DMS153 (cell line): ENCODE data around the gene CWH43.
"Not testable (repeated sequence)": the region's sequence is repeated elsewhere in the genome, so short reads cannot be mapped to it uniquely, and the experiment has no call there.

Experiments
- DNase-seq: peaks from one replicate; lab custom pipeline; 2025; lab: John Stamatoyannopoulos, UW

CWH43 gene

DNA sequence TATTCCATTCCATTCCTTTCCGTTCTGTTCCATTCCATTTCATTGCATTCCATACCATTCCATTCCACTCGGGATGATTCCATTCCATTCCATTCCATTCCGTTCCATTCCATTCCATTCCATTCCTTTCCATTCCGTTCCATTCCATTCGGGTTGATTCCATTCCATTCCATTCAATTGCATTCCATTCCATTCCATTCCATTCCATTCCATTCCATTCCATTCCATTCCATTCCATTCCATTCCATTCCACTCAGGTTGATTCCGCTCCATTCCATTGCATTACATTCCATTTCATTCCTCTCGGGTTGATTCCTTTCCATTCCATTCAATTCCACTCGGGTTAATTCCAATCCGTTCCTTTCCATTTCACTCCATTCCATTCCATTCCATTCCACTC, 111.0 kb downstream of the CWH43 start:
- not testable (repeated sequence) for DNase-seq

DNA sequence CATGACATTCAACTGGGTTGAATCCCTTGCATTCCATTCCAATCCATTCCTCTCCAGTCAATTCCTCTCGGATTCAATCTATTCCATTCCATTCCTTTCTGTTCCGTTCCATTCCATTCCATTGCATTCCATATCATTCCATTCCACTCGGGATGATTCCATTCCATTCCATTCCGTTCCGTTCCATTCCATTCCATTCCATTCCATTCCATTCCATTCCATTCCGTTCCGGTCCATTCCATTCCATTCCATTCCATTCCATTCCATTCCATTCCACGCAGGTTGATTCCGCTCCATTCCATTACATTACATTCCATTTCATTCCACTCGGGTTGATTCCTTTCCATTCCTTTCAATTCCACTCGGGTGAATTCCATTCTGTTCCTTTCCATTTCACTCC, 111.4 kb downstream of the CWH43 start:
- not testable (repeated sequence) for DNase-seq

DNA sequence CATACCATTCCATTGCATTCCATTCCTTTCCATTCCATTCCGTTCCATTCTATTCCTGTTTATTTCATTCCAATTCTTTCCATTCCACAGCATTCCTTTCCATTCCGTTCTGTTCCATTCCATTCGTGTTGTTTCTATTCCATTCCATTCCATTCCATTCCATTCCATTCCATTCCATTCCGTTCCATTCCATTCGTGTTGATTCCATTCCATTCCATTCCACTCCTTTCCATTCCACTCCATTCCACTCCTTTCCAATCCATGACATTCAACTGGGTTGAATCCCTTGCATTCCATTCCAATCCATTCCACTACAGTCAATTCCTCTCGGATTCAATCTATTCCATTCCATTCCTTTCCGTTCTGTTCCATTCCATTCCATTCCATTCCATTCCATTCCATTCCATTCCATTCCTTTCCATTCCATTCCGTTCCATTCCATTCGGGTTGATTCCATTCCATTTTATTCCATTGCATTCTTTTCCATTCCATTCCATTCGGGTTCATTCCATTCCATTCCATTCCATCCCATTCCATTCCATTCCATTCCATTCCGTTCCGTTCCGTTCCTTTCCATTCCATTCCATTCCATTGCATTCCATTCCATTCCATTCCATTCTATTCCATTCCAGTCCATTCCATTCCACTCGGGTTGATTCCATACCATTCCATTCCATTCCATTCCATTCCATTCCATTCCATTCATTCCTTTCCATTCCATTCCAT, 112.1 kb downstream of the CWH43 start:
- not testable (repeated sequence) for DNase-seq

DNA sequence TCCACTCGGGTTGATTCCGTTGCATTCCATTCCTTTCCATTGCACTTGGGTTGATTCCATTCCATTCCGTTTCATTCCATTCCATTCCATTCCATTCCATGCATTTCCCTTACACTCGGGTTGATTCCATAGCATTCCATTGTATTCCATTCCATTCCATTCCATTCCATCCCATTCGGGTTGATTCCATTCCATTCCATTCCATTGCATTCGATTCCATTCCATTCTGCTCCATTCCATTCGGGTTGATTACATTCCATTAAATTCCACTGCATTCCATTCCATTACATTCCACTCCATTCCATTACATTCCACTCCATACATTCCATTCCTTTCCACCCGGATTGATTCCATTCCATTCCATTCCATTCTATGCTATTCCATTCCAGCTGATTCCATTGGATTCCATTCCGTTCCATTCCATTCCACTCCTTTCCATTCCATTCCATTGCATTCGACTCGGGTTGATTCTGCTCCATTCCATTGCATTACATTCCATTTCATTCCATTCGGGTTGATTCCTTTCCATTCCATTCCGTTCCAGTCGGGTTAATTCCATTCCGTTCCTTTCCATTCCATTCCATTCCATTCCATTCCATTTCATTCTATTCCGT, 113.9 kb downstream of the CWH43 start:
- not testable (repeated sequence) for DNase-seq

DNA sequence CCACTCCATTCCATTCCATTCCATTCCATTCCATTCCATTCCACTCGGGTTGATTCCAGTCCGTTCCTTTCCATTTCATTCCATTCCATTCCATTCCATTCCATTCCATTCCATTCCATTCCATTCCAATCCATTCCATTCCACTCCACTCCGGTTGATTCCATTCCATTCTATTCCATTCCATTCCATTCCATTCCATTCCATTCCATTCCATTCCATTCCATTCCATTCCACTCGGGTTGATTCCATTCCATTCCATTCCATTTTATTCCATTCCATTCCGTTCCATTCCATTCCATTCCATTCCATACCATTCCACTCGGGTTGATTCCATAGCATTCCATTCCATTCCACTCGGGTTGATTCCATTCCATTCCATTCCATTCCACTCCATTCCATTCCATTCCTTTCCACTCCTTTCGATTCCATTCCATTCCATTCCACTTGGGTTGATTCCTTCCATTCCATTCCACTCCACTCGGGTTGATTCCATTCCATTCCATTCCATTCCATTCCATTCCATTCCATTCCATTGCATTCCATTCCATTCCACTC, 116.3 kb downstream of the CWH43 start:
- DNase-seq: not testable (repeated sequence)

DNA sequence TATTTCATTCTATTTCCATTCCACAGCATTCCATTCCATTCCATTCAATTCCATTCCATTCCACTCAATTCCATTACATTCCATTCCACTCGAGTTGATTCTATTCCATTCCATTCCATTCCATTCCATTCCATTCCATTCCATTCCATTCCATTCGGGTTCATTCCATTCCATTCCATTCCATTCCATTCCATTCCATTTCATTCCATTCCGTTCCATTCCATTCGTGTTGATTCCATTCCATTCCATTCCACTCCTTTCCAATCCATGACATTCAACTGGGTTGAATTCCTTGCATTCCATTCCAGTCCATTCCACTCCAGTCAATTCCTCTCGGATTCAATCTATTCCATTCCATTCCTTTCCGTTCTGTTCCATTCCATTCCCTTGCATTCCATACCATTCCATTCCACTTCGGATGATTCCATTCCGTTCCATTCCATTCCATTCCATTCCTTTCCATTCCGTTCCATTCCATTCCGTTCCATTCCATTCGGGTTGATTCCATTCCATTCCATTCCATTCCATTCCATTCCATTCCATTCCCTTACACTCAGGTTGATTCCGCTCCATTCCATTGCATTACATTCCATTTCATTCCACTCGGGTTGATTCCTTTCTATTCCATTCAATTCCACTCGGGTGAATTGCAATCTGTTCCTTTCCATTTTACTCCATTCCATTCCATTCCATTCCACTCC, 117.5 kb downstream of the CWH43 start:
- DNase-seq: not testable (repeated sequence)

DNA sequence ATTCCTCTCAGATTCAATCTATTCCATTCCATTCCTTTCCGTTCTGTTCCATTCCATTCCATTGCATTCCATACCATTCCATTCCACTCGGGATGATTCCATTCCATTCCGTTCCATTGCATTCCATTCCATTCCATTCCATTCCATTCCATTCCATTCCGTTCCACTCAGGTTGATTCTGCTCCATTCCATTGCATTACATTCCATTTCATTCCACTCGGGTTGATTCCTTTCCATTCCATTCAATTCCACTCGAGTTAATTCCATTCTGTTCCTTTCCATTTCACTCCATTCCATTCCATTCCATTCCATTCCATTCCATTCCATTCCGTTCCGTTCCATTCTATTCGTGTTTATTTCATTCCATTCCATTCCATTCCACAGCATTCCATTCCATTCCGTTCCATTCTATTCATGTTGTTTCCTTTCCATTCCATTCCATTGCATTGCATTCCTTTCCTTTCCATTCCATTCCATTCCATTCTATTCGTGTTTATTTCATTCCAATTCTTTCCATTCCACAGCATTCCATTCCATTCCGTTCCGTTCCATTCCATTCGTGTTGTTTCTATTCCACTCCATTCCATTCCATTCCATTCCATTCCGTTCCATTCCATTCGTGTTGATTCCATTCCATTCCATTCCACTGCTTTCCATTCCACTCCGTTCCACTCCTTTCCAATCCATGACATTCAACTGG, 118.3 kb downstream of the CWH43 start:
- DNase-seq: not testable (repeated sequence)

DNA sequence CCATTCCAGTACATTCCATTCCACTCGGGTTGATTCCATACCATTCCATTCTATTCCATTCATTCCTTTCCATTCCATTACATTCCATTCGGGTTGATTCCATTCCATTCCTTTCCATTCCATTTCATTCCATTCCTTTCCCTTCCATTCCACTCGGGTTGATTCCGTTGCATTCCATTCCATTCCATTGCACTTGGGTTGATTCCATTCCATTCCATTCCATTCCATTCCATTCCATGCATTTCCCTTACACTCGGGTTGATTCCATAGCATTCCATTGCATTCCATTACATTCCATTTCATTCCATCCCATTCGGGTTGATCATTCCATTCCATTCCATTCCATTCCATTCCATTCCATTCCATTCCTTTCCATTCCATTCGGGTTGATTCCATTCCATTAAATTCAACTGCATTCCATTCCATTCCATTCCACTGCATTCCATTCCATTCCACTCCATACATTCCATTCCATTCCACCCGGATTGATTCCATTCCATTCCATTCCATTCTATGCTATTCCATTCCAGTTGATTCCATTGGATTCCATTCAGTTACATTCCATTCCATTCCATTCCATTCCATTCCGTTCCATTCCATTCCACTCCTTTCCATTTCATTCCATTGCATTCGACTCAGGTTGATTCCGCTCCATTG, 119.3 kb downstream of the CWH43 start:
- not testable (repeated sequence) for DNase-seq

DNA sequence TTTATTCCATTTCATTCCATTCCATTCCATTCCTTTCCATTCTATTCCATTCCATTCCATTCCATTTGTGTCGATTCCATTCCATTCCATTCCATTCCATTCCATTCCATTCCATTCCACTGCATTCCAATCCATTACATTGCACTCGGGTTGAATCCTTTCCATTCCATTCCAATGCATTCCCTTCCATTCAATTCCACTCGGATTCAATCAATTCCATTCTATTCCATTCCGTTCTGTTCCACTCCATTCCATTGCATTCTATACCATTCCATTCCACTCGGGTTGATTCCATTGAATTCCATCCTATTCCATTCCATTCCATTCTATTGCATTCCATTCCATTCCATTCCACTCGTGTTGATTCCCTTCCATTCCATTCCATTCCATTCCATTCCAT, 121.2 kb downstream of the CWH43 start:
- DNase-seq: not testable (repeated sequence)

DNA sequence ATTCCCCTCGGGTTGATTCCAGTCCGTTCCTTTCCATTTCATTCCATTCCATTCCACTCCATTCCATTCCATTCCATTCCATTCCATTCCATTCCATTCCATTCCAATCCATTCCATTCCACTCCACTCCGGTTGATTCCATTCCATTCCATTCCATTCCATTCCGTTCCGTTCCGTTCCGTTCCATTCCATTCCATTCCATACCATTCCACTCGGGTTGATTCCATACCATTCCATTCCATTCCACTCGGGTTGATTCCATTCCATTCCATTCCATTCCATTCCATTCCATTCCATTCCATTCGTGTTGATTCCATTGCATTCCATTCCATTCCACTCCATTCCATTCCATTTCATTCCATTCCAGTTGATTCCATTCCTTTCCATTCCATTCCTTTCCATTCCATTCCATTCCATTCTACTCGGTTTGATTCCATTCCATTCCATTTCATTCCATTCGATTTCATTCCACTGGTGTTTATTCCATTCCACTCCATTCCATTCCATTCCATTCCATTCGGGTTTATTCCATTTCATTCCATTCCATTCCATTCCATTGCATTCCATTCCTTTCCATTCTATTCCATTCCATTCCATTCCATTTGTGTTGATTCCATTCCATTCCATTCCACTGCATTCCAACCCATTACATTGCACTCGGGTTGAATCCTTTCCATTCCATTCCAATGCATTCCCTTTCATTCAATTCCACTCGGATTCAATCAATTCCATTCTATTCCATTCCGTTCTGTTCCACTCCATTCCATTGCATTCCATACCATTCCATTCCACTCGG, 122.3 kb downstream of the CWH43 start:
- not testable (repeated sequence) for DNase-seq

DNA sequence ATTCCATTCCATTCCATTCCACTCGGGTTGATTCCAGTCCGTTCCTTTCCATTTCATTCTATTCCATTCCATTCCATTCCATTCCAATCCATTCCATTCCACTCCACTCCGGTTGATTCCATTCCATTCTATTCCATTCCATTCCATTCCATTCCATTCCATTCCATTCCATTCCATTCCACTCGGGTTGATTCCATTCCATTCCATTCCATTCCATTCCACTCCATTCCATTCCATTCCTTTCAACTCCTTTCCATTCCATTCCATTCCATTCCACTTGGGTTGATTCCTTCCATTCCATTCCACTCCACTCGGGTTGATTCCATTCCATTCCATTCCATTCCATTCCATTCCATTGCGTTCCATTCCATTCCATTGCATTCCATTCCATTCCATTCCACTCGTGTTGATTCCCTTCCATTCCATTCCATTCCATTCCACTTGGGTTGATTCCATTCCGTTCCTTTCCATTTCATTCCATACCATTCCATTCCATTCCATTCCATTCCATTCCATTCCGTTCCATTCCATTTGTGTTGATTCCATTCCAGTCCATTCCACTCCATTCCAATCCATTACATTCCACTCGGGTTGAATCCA, 123.6 kb downstream of the CWH43 start:
- not testable (repeated sequence) for DNase-seq

DNA sequence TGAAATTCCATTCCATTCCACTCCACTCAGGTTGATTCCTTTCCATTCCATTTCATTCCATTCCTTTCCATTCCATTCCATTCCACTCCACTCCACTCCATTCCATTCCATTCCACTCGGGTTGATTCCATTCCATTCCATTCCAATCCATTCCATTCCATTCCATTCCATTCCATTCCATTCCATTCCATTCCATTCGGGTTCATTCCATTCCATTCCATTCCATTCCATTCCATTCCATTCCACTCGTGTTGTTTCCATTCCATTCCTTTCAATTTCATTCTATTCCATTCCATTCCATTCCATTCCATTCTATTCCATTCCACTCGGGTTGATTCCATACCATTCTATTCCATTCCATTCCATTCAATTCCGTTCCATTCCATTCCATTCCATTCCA, 124.5 kb downstream of the CWH43 start:
- DNase-seq: not testable (repeated sequence)
